Breast epithelium (tissue), 3 donors: Measurements from ENCODE around the gene CDK18.

Experiments used
- POLR2A ChIP-seq: fragments of 450-650 bp; IDR thresholded peaks from one replicate; pipeline ENCODE4 v1.6.1; 2016; ENCODE audit warnings: antibody characterized with exemption, mild to moderate bottlenecking, moderate library complexity
- POLR2AphosphoS5 ChIP-seq, 3 donors: sonication (generic); formaldehyde crosslinking; IDR thresholded peaks; one replicate each; pipeline ENCODE4 v1.6.1; 2017; ENCODE audit warnings: antibody characterized with exemption in 3 of 3
- TF ChIP-seq, protein P1 (sequence below), 3 donors: fragments of 450-650 bp; IDR thresholded peaks; one replicate each; pipeline ENCODE4 v1.5.1; 2016 to 2017; ENCODE audit warnings: antibody characterized with exemption in 3 of 3, mild to moderate bottlenecking in 3 of 3, moderate library complexity in 3 of 3

DNA sequence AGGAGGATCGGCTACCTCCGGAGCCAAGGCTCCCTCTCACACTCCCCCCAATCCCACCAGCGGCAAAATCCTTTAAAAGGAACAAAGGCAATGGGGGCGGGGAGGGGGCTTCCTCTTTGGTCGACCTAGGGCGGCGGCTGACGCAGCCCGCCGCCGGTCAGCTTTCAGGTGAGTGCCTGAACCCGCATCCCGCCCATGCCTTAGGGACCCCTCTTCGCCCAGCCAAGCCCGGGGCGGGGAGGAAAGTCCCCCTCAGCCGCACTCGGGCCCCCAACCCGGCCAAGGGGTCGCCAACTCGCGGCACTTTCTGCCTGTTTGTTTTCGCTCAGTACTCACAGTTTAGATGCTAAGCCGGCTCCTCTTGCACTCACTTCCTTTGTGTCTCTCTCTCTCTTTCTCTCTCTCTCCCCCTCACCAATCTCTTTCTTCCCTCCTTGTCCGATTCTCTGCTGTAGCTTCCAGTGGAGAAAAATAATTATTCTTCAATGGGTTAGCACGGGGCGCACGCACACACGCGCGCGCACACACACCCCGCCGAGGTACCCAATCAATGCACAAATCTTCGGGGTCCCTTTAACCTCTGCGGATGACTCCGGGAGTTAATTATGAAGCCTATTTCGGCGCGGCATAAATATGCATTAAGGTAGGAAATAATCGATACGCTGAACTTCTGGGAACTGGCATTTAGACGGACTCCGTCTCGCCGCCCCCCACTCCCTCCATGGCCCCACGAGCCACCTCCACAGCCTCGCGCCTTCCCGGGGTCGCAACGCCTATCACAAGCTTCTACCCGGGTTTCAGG, 48.7 kb upstream of the CDK18 start, which contains the start of gene BLACAT1:
- TF ChIP-seq, protein P1, sequence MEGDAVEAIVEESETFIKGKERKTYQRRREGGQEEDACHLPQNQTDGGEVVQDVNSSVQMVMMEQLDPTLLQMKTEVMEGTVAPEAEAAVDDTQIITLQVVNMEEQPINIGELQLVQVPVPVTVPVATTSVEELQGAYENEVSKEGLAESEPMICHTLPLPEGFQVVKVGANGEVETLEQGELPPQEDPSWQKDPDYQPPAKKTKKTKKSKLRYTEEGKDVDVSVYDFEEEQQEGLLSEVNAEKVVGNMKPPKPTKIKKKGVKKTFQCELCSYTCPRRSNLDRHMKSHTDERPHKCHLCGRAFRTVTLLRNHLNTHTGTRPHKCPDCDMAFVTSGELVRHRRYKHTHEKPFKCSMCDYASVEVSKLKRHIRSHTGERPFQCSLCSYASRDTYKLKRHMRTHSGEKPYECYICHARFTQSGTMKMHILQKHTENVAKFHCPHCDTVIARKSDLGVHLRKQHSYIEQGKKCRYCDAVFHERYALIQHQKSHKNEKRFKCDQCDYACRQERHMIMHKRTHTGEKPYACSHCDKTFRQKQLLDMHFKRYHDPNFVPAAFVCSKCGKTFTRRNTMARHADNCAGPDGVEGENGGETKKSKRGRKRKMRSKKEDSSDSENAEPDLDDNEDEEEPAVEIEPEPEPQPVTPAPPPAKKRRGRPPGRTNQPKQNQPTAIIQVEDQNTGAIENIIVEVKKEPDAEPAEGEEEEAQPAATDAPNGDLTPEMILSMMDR (IDR thresholded peaks at IDR 0.05): no peak
- TF ChIP-seq POLR2AphosphoS5 (IDR thresholded peaks at IDR 0.05): no peak
- TF ChIP-seq POLR2A: no peak
